CD4-positive, CD25-positive, alpha-beta regulatory T cell (primary cell): ENCODE measurements around the gene BAHCC1. TPM values are rescaled to one million over a fixed set of nuclear protein-coding genes. Genes with fewer than 3 reads are reported as not detected.

Experiments
- ATAC-seq, 2 donors: fragments of 150-1000 bp; cut with Tn5 transposase; one replicate each; pipeline ENCODE4 v1.10.0; 2021; ENCODE audit warnings: low read depth in 2 of 2, moderate number of reproducible peaks in 2 of 2, moderate library complexity in 1 of 2
- DNase-seq, 3 donors: peaks; one replicate each; pipeline versions ENCODE4 v3.0.0 to v3.0.0-alpha.2; 2012 to 2022; ENCODE audit warnings: mixed read lengths in 1 of 3
- H3K27ac ChIP-seq: one replicate; pipeline ENCODE4 v1.7.0; 2013; ENCODE audit warnings: mild to moderate bottlenecking, low read length; ENCODE audit not compliant: insufficient read depth, poor library complexity, severe bottlenecking
- H3K27me3 ChIP-seq: one replicate; pipeline ENCODE4 v1.7.0; 2013; ENCODE audit warnings: low read length; ENCODE audit not compliant: control insufficient read depth, insufficient read depth
- H3K36me3 ChIP-seq: one replicate; pipeline ENCODE4 v1.7.0; 2013; ENCODE audit warnings: mild to moderate bottlenecking, low read length, moderate library complexity; ENCODE audit not compliant: control insufficient read depth, insufficient read depth
- H3K4me1 ChIP-seq: 2 replicates; pipeline ENCODE4 v1.7.0; 2013; ENCODE audit warnings: mild to moderate bottlenecking, low read length; ENCODE audit not compliant: insufficient read depth, control insufficient read depth, poor library complexity, severe bottlenecking
- H3K4me3 ChIP-seq: one replicate; pipeline ENCODE4 v1.7.0; 2013; ENCODE audit warnings: low read depth, mild to moderate bottlenecking, low read length, moderate library complexity
- H3K9me3 ChIP-seq, 2 experiments: 1 replicate in 1 of 2; 2 replicates in 1 of 2; pipeline ENCODE4 v1.7.0; 2013; ENCODE audit warnings: low read length in 2 of 2, mild to moderate bottlenecking in 1 of 2, moderate library complexity in 1 of 2; ENCODE audit not compliant: control insufficient read depth in 2 of 2
- H3K27ac Mint-ChIP-seq, 3 donors: one replicate each; pipeline ENCODE4 v1.8.0; 2020 to 2022; ENCODE audit warnings: mild to moderate bottlenecking in 3 of 3, mixed read lengths in 3 of 3, moderate library complexity in 2 of 3
- H3K27me3 Mint-ChIP-seq: one replicate; pipeline ENCODE4 v1.8.0; 2022; ENCODE audit warnings: mild to moderate bottlenecking, mixed read lengths
- H3K36me3 Mint-ChIP-seq: one replicate; pipeline ENCODE4 v1.8.0; 2020; ENCODE audit warnings: mixed read lengths
- H3K4me1 Mint-ChIP-seq, 4 donors: one replicate each; pipeline ENCODE4 v1.8.0; 2020 to 2022; ENCODE audit warnings: mixed read lengths in 4 of 4, mild to moderate bottlenecking in 1 of 4
- H3K4me3 Mint-ChIP-seq, 4 donors: one replicate each; pipeline ENCODE4 v1.8.0; 2020 to 2022; ENCODE audit warnings: mild to moderate bottlenecking in 4 of 4, mixed read lengths in 4 of 4, moderate library complexity in 3 of 4
- H3K9me3 Mint-ChIP-seq, 7 donors: one replicate each; pipeline ENCODE4 v1.8.0; 2020 to 2022; ENCODE audit warnings: mixed read lengths in 7 of 7, mild to moderate bottlenecking in 3 of 7, moderate library complexity in 2 of 7
- polyA plus RNA-seq, 4 donors: library from polyadenylated mRNA; unstranded; fragments of 300-500 nt; fragmentation: Illumina TruSeq; gene quantifications; one replicate each; pipeline ENCODE4 v1.2.3, GENCODE V29; 2021
- total RNA-seq: library from RNA; stranded (reverse); gene quantifications from one replicate; pipeline ENCODE4 v1.2.3, GENCODE V29; 2022

BAHCC1 gene
- total and polyA plus RNA-seq, 5 donors from 2014 or later, result 0.54 TPM; not detected in 4

DNA sequence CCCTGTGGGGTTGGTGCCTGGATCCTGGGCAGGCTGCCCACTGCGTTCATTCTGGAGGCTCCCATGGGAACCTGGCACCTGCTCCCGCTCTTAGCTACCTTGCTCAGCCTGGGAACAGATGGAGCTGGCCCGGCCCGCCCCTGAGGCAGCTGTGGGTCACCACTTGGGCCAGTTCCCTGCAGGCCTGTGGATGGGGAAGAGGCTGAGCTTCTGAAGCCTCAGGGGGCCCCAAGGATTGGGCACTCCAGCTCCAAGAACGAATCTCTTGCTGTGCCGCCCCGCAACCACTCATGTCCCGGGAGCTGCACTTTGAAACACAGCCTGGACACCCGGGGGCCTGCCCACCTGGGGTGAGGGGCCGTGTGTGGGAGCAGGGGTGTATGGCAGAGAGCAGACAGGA is 37.7 kb downstream of the BAHCC1 start:
- Mint-ChIP-seq H3K27ac (no peak overlapping the region), H3K36me3 (no peaks in the 10 kb centered on the region), H3K4me1 (peaks cover 0 to 7% (median 0%) of the 10 kb centered on the region in 4 donors), H3K9me3 (peaks cover 0 to 1% (median 0%) of the 10 kb centered on the region in 7 donors), H3K27me3 (peaks cover 13% of the 10 kb centered on the region), H3K4me3 (no peak overlapping the region)
- no peaks in the 10 kb centered on the region for H3K9me3 ChIP-seq
- no peak overlapping the region for H3K4me3 ChIP-seq
- peaks cover 27% of the 10 kb centered on the region for H3K4me1 ChIP-seq
- H3K36me3 ChIP-seq, result no peaks in the 10 kb centered on the region
- DNase-seq, result no peak
- H3K27ac ChIP-seq, result no peak overlapping the region
- no peaks in the 10 kb centered on the region for H3K27me3 ChIP-seq
- ATAC-seq, result no peak

- no peak for ATAC-seq
- no peaks in the 10 kb centered on the region for H3K27me3 ChIP-seq
Observed at GRCh38 chr17:81433656-81434055, 38.4 kb downstream of the BAHCC1 start.

DNA sequence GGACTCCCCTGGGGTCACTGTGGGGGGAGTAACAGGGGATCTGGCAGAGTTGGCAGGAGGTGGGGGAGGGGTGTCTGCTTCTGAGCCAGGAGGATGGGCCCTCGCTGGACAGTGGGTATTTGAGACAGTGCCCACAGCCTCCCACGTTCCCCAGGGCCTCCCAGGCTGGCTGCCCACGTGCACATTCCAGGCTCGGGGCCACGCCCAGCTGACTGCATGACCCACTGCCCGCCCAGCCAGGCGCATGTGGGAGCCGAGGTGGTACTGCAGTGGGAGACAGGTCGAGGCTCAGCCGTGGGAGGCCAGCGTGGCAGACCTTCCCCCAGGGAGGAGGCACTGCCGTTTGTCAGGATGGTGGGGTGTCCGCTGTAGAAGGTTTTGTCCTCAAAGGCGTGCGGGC is 38.8 kb downstream of the BAHCC1 start:
- Histone ChIP-seq H3K36me3 (no peaks in the 10 kb centered on the region), H3K4me3 (no peak overlapping the region), H3K9me3 (no peaks in the 10 kb centered on the region), H3K27me3 (no peaks in the 10 kb centered on the region), H3K4me1 (peaks cover 17% of the 10 kb centered on the region), H3K27ac (no peak overlapping the region)
- peaks cover 7% of the 10 kb centered on the region for H3K27me3 Mint-ChIP-seq
- peaks cover 0 to 1% (median 0%) of the 10 kb centered on the region in 7 donors for H3K9me3 Mint-ChIP-seq
- H3K4me1 Mint-ChIP-seq, result peaks cover 0 to 5% (median 0%) of the 10 kb centered on the region in 4 donors
- ATAC-seq (no peak), DNase-seq (no peak)
- no peak overlapping the region for H3K4me3 Mint-ChIP-seq
- no peak overlapping the region for H3K27ac Mint-ChIP-seq
- no peaks in the 10 kb centered on the region for H3K36me3 Mint-ChIP-seq

More at GRCh38 chr17:81433656-81434055, 38.4 kb downstream of the BAHCC1 start:
- H3K4me3 ChIP-seq, result no peak overlapping the region
- H3K27ac Mint-ChIP-seq, result no peak overlapping the region
- H3K4me3 Mint-ChIP-seq, result no peak overlapping the region
- H3K9me3 ChIP-seq, result no peaks in the 10 kb centered on the region
- DNase-seq, result no peak
- no peak overlapping the region for H3K27ac ChIP-seq
- H3K36me3 ChIP-seq, result no peaks in the 10 kb centered on the region
- H3K27me3 Mint-ChIP-seq, result peaks cover 11% of the 10 kb centered on the region
- H3K4me1 ChIP-seq, result peaks cover 20% of the 10 kb centered on the region
- H3K9me3 Mint-ChIP-seq, result peaks cover 0 to 1% (median 0%) of the 10 kb centered on the region in 7 donors
- no peaks in the 10 kb centered on the region for H3K36me3 Mint-ChIP-seq
- H3K4me1 Mint-ChIP-seq, result peaks cover 0 to 6% (median 0%) of the 10 kb centered on the region in 4 donors

GRCh38 chr17:81434681-81435417 is 39.6 kb downstream of the BAHCC1 start:
- H3K4me1 ChIP-seq, result peaks cover 11% of the 10 kb centered on the region
- peaks cover 7% of the 10 kb centered on the region for H3K27me3 Mint-ChIP-seq
- H3K4me3 ChIP-seq, result no peak overlapping the region
- H3K9me3 ChIP-seq, result no peaks in the 10 kb centered on the region
- H3K4me1 Mint-ChIP-seq, result peaks cover 0 to 4% (median 0%) of the 10 kb centered on the region in 4 donors
- H3K9me3 Mint-ChIP-seq, result peaks cover 0 to 1% (median 0%) of the 10 kb centered on the region in 7 donors
- no peak overlapping the region for H3K27ac ChIP-seq
- no peaks in the 10 kb centered on the region for H3K36me3 Mint-ChIP-seq
- ATAC-seq, result no peak
- DNase-seq, result no peak
- no peaks in the 10 kb centered on the region for H3K27me3 ChIP-seq
- no peaks in the 10 kb centered on the region for H3K36me3 ChIP-seq
- H3K4me3 Mint-ChIP-seq, result no peak overlapping the region
- H3K27ac Mint-ChIP-seq, result no peak overlapping the region

- peaks cover 0 to 2% (median 0%) of the 10 kb centered on the region in 4 donors for H3K4me1 Mint-ChIP-seq
- no peak overlapping the region for H3K27ac ChIP-seq
- no peak overlapping the region for H3K4me3 ChIP-seq
- no peaks in the 10 kb centered on the region for H3K27me3 ChIP-seq
- H3K4me1 ChIP-seq, result peaks cover 3% of the 10 kb centered on the region
- H3K27ac Mint-ChIP-seq, result no peak overlapping the region
- no peak for ATAC-seq
- no peaks in the 10 kb centered on the region for H3K9me3 ChIP-seq
- H3K36me3 Mint-ChIP-seq, result no peaks in the 10 kb centered on the region
- peaks cover 0 to 1% (median 0%) of the 10 kb centered on the region in 7 donors for H3K9me3 Mint-ChIP-seq
- no peak overlapping the region for H3K4me3 Mint-ChIP-seq
- H3K27me3 Mint-ChIP-seq, result peaks cover 7% of the 10 kb centered on the region
- DNase-seq, result no peak
- H3K36me3 ChIP-seq, result no peaks in the 10 kb centered on the region
Observed at GRCh38 chr17:81435652-81436293, 40.5 kb downstream of the BAHCC1 start.

GRCh38 chr17:81436294-81436849 is 41.1 kb downstream of the BAHCC1 start:
- DNase-seq (no peak), ATAC-seq (no peak)
- Mint-ChIP-seq H3K27me3 (peaks cover 7% of the 10 kb centered on the region), H3K27ac (no peak overlapping the region), H3K9me3 (no peaks in the 10 kb centered on the region), H3K36me3 (no peaks in the 10 kb centered on the region), H3K4me1 (peaks cover 0 to 2% (median 0%) of the 10 kb centered on the region in 4 donors), H3K4me3 (no peak overlapping the region)
- H3K4me1 ChIP-seq, result peaks cover 3% of the 10 kb centered on the region
- no peaks in the 10 kb centered on the region for H3K9me3 ChIP-seq
- H3K36me3 ChIP-seq, result no peaks in the 10 kb centered on the region
- no peaks in the 10 kb centered on the region for H3K27me3 ChIP-seq
- H3K4me3 ChIP-seq, result no peak overlapping the region
- H3K27ac ChIP-seq, result no peak overlapping the region

DNA sequence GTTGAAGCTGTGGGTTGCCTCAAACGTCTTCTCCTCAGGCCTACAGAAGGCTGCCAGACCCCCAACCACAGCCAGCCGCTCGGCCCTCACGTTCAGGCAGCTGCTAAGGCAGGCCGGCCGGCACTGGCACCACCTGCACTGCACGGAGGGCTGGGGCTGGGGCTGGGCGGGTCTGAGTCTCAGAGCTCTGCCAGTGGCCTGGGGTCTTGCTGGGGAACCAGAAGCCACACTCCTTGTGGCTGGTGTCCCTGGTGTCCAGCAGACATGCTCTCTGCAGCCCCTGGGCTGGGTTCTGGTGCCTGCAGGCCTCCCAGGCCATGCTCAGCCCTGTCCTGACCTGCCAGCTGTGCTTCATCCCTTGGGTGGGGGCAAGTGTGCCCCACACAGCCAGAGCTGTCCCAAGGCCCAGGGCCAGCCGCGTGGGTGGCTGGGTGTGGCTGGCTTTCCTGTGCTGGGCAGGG is 42.0 kb downstream of the BAHCC1 start:
- peaks cover 0 to 2% (median 0%) of the 10 kb centered on the region in 4 donors for H3K4me1 Mint-ChIP-seq
- Histone ChIP-seq H3K4me1 (peaks cover 3% of the 10 kb centered on the region), H3K4me3 (no peak overlapping the region), H3K36me3 (no peaks in the 10 kb centered on the region), H3K27ac (no peak overlapping the region), H3K9me3 (no peaks in the 10 kb centered on the region), H3K27me3 (no peaks in the 10 kb centered on the region)
- ATAC-seq (no peak), DNase-seq (no peak)
- H3K27me3 Mint-ChIP-seq, result peaks cover 7% of the 10 kb centered on the region
- no peak overlapping the region for H3K4me3 Mint-ChIP-seq
- no peak overlapping the region for H3K27ac Mint-ChIP-seq
- H3K9me3 Mint-ChIP-seq, result no peaks in the 10 kb centered on the region
- H3K36me3 Mint-ChIP-seq, result no peaks in the 10 kb centered on the region
